ENCODE measurements around the gene ANKFN1.

DNA sequence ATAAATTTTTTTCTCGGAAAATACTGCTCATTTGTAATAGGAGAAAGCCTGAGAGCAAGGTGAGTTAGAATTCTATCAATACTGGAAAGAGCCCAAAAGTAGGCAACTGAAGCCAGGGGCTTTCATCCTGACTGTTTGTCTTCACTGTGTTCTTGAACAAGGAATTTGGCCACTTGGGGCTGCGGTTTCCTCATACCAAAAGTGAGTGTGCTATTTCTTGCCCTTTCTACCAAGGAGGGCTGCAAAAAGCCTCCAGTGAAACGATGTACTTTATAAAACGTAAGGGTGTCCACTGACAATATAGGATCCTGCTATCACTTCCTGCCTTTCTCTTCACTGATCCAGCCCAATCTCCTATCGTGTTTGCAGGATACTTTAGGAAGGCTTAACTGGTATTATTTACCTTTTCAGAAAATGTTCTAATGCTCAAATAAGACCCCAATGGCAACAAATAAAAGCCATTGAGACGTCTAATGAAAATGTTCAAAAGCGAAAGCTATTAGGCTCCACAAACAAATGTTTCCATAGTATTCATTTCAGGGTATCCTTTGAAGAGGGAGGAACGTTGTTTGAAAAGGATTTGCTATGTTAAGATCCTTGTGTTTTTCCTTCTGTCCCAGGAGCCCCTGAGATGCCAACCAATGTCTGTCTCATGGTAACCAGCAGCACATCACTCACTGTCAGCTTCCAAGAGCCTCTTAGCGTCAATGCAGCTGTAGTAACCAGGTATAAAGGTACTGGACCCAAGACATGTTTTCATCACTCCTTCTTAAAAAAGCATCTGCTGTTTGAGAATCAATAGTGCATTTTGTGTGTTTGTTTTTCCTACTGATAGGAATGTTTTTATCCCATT lies 220.9 kb downstream of the ANKFN1 start:
- TF ChIP-seq, protein P1, sequence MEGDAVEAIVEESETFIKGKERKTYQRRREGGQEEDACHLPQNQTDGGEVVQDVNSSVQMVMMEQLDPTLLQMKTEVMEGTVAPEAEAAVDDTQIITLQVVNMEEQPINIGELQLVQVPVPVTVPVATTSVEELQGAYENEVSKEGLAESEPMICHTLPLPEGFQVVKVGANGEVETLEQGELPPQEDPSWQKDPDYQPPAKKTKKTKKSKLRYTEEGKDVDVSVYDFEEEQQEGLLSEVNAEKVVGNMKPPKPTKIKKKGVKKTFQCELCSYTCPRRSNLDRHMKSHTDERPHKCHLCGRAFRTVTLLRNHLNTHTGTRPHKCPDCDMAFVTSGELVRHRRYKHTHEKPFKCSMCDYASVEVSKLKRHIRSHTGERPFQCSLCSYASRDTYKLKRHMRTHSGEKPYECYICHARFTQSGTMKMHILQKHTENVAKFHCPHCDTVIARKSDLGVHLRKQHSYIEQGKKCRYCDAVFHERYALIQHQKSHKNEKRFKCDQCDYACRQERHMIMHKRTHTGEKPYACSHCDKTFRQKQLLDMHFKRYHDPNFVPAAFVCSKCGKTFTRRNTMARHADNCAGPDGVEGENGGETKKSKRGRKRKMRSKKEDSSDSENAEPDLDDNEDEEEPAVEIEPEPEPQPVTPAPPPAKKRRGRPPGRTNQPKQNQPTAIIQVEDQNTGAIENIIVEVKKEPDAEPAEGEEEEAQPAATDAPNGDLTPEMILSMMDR (IDR thresholded peaks at IDR 0.05): no peak
- TF ChIP-seq POLR2AphosphoS5 (IDR thresholded peaks at IDR 0.05; ENCODE audit: low read depth, low read length): no peak
- TF ChIP-seq, protein P2, sequence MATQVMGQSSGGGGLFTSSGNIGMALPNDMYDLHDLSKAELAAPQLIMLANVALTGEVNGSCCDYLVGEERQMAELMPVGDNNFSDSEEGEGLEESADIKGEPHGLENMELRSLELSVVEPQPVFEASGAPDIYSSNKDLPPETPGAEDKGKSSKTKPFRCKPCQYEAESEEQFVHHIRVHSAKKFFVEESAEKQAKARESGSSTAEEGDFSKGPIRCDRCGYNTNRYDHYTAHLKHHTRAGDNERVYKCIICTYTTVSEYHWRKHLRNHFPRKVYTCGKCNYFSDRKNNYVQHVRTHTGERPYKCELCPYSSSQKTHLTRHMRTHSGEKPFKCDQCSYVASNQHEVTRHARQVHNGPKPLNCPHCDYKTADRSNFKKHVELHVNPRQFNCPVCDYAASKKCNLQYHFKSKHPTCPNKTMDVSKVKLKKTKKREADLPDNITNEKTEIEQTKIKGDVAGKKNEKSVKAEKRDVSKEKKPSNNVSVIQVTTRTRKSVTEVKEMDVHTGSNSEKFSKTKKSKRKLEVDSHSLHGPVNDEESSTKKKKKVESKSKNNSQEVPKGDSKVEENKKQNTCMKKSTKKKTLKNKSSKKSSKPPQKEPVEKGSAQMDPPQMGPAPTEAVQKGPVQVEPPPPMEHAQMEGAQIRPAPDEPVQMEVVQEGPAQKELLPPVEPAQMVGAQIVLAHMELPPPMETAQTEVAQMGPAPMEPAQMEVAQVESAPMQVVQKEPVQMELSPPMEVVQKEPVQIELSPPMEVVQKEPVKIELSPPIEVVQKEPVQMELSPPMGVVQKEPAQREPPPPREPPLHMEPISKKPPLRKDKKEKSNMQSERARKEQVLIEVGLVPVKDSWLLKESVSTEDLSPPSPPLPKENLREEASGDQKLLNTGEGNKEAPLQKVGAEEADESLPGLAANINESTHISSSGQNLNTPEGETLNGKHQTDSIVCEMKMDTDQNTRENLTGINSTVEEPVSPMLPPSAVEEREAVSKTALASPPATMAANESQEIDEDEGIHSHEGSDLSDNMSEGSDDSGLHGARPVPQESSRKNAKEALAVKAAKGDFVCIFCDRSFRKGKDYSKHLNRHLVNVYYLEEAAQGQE (IDR thresholded peaks at IDR 0.05; ENCODE audit: insufficient read depth in 1 of 2, low read depth in 2 of 2, low read length in 1 of 2): no peak
